Stimulated activated effector memory CD8-positive, alpha-beta T cell treated with anti-CD3 and anti-CD28 coated beads, Interleukin-12 subunit alpha, Interleukin-12 subunit beta, amount 100 ng/mL, for 72 hours (primary cell): Measurements from ENCODE around the gene OR8G1.
"Not testable (repeated sequence)": the region's sequence is repeated elsewhere in the genome, so short reads cannot be mapped to it uniquely, and the experiment has no call there.

ENCODE experiments used
- ATAC-seq: fragments of 150-1000 bp; cut with Tn5 transposase; 2 replicates; pipeline ENCODE4 v1.10.0; 2021
- DNase-seq, 2 donors: peaks; one replicate each; pipeline ENCODE4 v3.0.0; 2021 to 2022; ENCODE audit warnings: low spot score in 2 of 2
- H3K27ac Mint-ChIP-seq: one replicate; pipeline ENCODE4 v1.8.0; 2022; ENCODE audit warnings: mild to moderate bottlenecking, mixed read lengths
- H3K36me3 Mint-ChIP-seq: one replicate; pipeline ENCODE4 v1.8.0; 2022; ENCODE audit warnings: mild to moderate bottlenecking, mixed read lengths
- H3K4me1 Mint-ChIP-seq: one replicate; pipeline ENCODE4 v1.8.0; 2022; ENCODE audit warnings: mixed read lengths
- H3K4me3 Mint-ChIP-seq: one replicate; pipeline ENCODE4 v1.8.0; 2022; ENCODE audit warnings: mild to moderate bottlenecking, mixed read lengths
- H3K9me3 Mint-ChIP-seq: one replicate; pipeline ENCODE4 v1.8.0; 2022; ENCODE audit warnings: mixed read lengths

Gene OR8G1

DNA sequence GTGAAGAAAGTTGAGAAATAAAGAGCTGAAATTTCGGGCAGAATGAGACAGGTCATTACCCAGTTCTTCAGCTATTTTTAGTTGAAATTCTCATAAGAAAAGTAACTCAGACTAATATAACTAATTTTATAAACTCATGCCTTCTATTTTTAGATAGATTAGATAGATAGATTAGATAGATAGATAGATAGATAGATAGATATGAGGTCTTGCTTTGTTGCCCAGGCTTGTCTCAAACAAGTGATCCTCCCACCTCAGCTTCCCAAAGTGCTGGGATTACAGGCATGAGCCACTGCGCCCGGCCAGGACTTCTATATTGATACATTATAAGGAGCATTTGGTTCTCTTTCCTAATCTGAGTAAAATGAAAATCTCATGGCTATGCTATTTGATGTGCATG lies 26.9 kb upstream of the OR8G1 start:
- Mint-ChIP-seq H3K9me3 (no peaks in the 10 kb centered on the region), H3K36me3 (no peaks in the 10 kb centered on the region), H3K27ac (no peak overlapping the region), H3K4me1 (no peaks in the 10 kb centered on the region), H3K4me3 (no peak overlapping the region)
- ATAC-seq (no peak), DNase-seq (no peak)

DNA sequence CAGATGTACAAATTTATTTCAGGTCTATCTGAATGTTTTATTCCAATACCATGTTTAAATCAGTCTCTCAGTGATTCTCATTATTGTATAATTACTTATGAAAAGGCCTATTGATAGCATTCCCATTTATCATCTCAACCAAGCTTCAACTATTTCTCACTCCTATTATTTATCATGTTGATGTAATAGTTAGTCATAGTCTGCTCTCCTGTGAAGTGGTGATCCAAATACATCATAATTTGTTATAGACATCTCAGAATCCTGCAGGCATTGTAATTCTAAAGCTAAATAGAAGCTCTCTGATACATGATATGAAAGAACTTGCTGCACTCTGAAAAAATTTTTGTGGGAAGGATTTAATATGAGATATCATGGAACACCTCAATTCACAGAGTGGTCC lies 21.8 kb upstream of the OR8G1 start:
- ATAC-seq (no peak), DNase-seq (no peak)
- Mint-ChIP-seq H3K36me3 (no peaks in the 10 kb centered on the region), H3K4me1 (no peaks in the 10 kb centered on the region), H3K27ac (no peak overlapping the region), H3K4me3 (no peak overlapping the region), H3K9me3 (no peaks in the 10 kb centered on the region)

DNA sequence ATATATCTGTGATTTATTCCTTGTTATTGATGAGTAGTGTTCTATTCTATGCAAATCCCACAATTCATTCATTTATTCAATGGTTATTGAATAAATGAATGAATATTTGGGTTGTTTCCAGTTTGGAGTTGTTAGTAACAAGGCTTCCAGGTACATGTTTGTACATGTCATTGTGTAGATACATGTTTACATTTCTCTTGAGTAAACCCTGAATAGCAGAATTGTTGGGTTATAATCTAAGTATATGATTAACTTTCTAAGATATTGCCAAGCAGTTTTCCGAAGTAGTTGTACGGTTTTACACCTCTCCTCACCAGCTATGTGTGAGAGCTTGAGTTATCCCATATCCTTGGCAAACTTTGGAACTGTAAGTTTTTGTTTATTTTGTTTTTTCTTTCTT lies 18.5 kb upstream of the OR8G1 start:
- H3K36me3 Mint-ChIP-seq: no peaks in the 10 kb centered on the region
- ATAC-seq (no peak), DNase-seq (no peak)
- H3K9me3 Mint-ChIP-seq: peaks cover 4% of the 10 kb centered on the region
- H3K27ac Mint-ChIP-seq: no peak overlapping the region
- no peak overlapping the region for H3K4me3 Mint-ChIP-seq
- no peaks in the 10 kb centered on the region for H3K4me1 Mint-ChIP-seq

DNA sequence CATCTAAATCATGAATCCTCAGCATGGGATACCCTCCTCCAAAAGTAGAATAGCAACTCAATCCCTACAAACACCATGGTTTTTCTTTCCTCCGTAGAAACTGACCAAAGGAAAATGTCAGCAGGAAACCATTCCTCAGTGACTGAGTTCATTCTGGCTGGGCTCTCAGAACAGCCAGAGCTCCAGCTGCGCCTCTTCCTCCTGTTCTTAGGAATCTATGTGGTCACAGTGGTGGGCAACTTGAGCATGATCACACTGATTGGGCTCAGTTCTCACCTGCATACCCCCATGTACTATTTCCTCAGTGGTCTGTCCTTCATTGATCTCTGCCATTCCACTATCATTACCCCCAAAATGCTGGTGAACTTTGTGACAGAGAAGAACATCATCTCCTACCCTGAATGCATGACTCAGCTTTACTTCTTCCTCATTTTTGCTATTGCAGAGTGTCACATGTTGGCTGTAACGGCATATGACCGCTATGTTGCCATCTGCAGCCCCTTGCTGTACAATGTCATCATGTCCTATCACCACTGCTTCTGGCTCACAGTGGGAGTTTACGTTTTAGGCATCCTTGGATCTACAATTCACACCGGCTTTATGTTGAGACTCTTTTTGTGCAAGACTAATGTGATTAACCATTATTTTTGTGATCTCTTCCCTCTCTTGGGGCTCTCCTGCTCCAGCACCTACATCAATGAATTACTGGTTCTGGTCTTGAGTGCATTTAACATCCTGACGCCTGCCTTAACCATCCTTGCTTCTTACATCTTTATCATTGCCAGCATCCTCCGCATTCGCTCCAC lies 16.1 kb upstream of the OR8G1 start:
- H3K27ac Mint-ChIP-seq, H3K4me1 Mint-ChIP-seq, H3K4me3 Mint-ChIP-seq, DNase-seq, H3K9me3 Mint-ChIP-seq, H3K36me3 Mint-ChIP-seq, ATAC-seq: not testable (repeated sequence)

DNA sequence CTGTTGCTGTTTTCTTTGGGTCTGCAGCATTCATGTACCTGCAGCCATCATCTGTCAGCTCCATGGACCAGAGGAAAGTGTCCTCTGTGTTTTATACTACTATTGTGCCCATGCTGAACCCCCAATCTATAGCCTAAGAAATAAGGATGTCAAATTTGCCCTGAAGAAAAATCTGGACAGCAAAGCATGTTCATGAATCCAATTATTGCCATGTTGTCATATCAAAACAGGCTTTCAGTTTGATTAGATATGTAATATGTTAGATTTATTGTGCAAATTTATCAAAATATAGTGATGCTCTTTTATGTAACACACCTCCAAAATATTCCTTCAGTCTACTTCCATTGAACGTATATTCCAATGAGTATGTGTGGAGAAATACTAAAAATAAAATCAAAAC lies 15.4 kb upstream of the OR8G1 start:
- no peak overlapping the region for H3K27ac Mint-ChIP-seq
- H3K9me3 Mint-ChIP-seq: peaks cover 8% of the 10 kb centered on the region
- ATAC-seq: no peak
- no peak for DNase-seq
- H3K36me3 Mint-ChIP-seq: no peaks in the 10 kb centered on the region
- H3K4me1 Mint-ChIP-seq: no peaks in the 10 kb centered on the region
- H3K4me3 Mint-ChIP-seq: no peak overlapping the region

DNA sequence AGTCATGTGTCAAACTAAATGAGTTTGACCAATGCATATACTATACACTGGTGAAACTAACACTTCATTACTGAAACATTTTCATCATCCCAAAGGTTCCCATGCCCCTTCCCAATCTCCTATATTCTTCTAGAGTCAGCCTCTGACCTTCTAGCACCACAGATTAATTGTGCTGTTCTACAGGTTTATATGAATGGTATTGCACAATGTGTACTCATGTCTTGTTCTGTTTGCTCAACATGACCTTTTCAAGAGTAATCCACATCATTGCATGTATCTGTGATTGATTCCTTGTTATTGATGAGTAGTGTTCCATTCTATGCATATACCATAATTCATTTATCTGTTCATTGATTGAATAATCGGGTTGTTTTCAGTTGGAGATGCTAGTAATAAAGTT lies 7.5 kb upstream of the OR8G1 start:
- no peaks in the 10 kb centered on the region for H3K4me1 Mint-ChIP-seq
- ATAC-seq (no peak), DNase-seq (no peak)
- H3K4me3 Mint-ChIP-seq: no peak overlapping the region
- no peaks in the 10 kb centered on the region for H3K36me3 Mint-ChIP-seq
- no peak overlapping the region for H3K27ac Mint-ChIP-seq
- H3K9me3 Mint-ChIP-seq: no peaks in the 10 kb centered on the region

DNA sequence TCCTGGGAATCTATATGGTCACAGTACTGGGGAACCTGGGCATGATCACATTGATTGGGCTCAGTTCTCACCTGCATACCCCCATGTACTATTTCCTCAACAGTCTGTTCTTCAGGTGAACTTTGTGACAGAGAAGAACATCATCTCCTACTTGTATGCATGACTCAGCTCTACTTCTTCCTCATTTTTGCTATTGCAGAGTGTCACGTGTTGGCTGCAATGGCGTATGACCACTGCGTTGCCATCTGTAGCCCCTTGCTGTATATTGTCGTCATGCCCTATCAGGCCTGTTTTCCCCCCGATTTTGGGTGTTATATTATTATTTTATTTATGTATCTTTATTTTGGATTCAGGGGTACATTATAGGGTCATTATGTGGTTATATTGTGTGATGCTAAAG lies 2.4 kb upstream of the OR8G1 start:
- Mint-ChIP-seq H3K36me3 (no peaks in the 10 kb centered on the region), H3K9me3 (peaks cover under 1% of the 10 kb centered on the region), H3K4me3 (no peak overlapping the region), H3K27ac (no peak overlapping the region), H3K4me1 (no peaks in the 10 kb centered on the region)
- DNase-seq (no peak), ATAC-seq (no peak)

DNA sequence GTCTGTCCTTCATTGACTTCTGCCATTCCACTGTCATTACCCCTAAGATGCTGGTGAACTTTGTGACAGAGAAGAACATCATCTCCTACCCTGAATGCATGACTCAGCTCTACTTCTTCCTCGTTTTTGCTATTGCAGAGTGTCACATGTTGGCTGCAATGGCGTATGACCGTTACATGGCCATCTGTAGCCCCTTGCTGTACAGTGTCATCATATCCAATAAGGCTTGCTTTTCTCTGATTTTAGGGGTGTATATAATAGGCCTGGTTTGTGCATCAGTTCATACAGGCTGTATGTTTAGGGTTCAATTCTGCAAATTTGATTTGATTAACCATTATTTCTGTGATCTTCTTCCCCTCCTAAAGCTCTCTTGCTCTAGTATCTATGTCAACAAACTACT lies 9.0 kb downstream of the OR8G1 start:
- not testable (repeated sequence) for H3K4me1 Mint-ChIP-seq, DNase-seq, H3K4me3 Mint-ChIP-seq, H3K27ac Mint-ChIP-seq, H3K36me3 Mint-ChIP-seq, H3K9me3 Mint-ChIP-seq
- peak; percentile 13 for ATAC-seq

DNA sequence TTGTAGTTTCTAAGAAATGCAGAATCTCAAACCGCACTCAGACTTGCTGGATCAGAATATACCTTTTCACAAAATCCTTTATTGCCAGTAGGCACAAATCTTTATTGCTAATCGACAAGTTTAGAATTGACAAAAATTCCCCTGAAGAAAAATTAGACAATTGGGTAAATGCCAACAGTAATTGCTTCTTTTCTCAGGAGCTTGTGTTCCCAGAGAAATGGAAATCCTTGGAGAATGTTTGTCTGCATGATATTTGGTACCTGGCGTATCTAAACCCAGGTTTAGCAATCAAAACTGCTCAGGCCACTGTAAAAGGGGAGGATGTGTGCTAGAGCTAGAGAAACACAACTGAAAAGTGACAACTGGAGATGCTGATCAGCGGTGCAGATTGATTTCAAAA lies 15.2 kb downstream of the OR8G1 start, which contains the start of gene OR8G5:
TSS of gene OR8G5 (plus strand) at position 301 of the 400 bp plus-strand sequence. CDS start 8,556 bp downstream, outside the sequence.
- Mint-ChIP-seq H3K36me3 (no peaks in the 10 kb centered on the region), H3K4me1 (no peaks in the 10 kb centered on the region), H3K4me3 (no peak within 1 kb of the TSS), H3K27ac (no peak within 1 kb of the TSS), H3K9me3 (no peaks in the 10 kb centered on the region)
- DNase-seq (no peak), ATAC-seq (no peak)

DNA sequence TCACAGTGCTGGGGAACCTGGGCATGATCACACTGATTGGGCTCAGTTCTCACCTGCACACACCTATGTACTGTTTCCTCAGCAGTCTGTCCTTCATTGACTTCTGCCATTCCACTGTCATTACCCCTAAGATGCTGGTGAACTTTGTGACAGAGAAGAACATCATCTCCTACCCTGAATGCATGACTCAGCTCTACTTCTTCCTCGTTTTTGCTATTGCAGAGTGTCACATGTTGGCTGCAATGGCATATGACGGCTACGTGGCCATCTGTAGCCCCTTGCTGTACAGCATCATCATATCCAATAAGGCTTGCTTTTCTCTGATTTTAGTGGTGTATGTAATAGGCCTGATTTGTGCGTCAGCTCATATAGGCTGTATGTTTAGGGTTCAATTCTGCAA lies 24.1 kb downstream of the OR8G1 start:
- not testable (repeated sequence) for H3K9me3 Mint-ChIP-seq, ATAC-seq, H3K4me1 Mint-ChIP-seq, H3K36me3 Mint-ChIP-seq, H3K27ac Mint-ChIP-seq, H3K4me3 Mint-ChIP-seq, DNase-seq

DNA sequence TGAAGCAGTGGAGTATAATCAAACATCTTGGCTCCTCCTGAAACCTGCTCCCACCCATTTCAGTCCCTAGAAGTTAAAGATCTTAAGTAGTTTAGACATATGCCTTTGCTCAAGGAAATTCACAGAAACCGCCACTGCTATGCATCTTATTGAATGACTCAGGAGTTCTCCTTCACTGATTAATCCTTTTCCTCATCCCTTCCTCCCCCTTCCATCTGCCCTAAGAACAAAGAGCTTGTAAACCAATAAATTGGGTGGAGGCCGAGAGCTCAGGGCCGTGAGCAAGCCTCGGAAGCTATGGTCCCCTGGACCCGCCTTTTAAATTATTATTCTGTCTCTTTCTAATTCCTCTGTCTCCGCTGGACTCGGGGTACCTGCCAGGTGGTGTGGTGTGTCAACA lies 30.0 kb downstream of the OR8G1 start:
- H3K4me3 Mint-ChIP-seq, H3K36me3 Mint-ChIP-seq, H3K9me3 Mint-ChIP-seq, H3K27ac Mint-ChIP-seq, H3K4me1 Mint-ChIP-seq, ATAC-seq, DNase-seq: not testable (repeated sequence)

DNA sequence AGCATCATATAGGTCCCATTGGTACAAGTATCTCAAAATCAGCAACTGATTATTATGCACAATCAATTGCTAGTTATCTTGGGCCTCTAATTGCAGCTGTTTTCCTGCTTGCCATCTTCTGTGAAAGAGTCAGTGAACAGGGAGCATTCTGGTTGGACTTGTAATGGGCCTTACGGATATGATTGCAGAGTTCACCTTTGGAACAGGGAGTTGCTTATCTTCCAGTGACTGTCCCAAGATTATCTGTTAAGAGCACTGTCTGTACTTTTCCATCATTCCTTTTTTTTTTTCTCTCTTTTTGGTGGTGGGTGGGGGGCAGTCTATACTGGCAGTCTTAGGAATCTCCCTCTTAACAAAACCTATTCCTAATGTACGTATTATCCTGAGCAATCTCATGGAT lies 33.1 kb downstream of the OR8G1 start:
- no peak overlapping the region for H3K4me3 Mint-ChIP-seq
- no peak overlapping the region for H3K27ac Mint-ChIP-seq
- H3K9me3 Mint-ChIP-seq: no peaks in the 10 kb centered on the region
- H3K4me1 Mint-ChIP-seq: no peaks in the 10 kb centered on the region
- H3K36me3 Mint-ChIP-seq: no peaks in the 10 kb centered on the region
- DNase-seq (no peak), ATAC-seq (no peak)

DNA sequence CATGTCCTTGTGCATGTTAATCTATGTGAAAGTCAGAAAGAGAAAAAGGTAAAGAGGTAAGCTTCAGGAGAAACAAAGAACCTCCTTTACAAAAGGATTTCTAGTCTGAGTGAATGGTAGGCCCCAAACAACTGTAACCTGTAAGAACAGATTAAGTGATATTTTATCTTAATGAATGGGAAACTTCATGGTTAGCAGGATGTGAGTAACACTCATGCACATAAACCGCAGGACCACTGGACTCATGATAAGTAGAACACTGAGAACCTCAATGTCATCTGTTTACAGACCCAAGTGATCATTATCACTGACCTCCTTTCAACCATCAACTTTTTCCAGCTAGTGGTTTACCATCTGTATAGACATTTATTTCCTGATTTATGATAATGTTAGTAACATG lies 35.2 kb downstream of the OR8G1 start:
- Mint-ChIP-seq H3K4me3 (no peak overlapping the region), H3K4me1 (no peaks in the 10 kb centered on the region), H3K27ac (no peak overlapping the region), H3K9me3 (peaks cover 7% of the 10 kb centered on the region), H3K36me3 (no peaks in the 10 kb centered on the region)
- ATAC-seq: peak; percentile 53
- no peak for DNase-seq

DNA sequence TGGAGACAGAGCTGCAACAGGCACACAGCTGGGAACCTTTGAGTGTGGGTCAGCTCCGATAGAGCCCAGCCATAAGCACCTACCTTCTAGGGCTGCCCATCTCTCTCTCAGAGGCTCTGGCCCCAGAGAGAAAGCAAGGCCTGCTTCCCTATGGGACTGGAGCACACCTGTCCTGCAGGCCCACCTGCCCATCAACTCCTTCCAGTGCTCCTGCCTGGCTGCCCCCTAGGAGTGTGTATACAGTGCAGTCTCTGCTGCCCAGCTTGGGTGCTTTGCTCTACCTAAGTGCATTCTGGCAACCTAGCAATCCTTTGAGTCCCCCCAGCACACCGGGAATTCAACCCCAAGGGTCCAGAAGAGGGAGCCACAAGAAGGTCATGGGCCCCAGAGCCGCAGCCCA lies 36.3 kb downstream of the OR8G1 start:
- H3K27ac Mint-ChIP-seq: no peak overlapping the region
- no peak overlapping the region for H3K4me3 Mint-ChIP-seq
- peak; percentile 32 for ATAC-seq
- no peak for DNase-seq
- no peaks in the 10 kb centered on the region for H3K36me3 Mint-ChIP-seq
- peaks cover 10% of the 10 kb centered on the region for H3K9me3 Mint-ChIP-seq
- no peaks in the 10 kb centered on the region for H3K4me1 Mint-ChIP-seq

DNA sequence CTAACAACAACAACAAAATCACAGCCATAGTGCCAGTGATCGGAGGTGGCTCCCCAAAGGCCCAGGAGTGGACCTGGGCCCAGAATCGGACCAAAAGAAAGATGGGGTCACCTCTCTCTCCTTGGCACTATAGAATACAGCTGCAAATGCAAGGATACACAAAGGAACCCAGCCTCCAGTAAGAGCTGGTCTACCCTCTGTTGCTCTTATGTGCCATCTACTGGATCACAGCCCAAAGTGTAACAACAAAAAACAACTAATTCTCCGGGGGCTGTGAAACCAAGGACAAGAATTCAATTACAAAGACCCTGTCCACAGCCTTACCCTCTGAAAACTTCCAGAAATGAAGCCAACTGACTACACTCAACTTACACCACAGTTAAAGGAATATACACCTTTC lies 36.9 kb downstream of the OR8G1 start:
- no peaks in the 10 kb centered on the region for H3K4me1 Mint-ChIP-seq
- no peaks in the 10 kb centered on the region for H3K36me3 Mint-ChIP-seq
- peaks cover 10% of the 10 kb centered on the region for H3K9me3 Mint-ChIP-seq
- no peak overlapping the region for H3K27ac Mint-ChIP-seq
- DNase-seq (no peak), ATAC-seq (no peak)
- H3K4me3 Mint-ChIP-seq: no peak overlapping the region

DNA sequence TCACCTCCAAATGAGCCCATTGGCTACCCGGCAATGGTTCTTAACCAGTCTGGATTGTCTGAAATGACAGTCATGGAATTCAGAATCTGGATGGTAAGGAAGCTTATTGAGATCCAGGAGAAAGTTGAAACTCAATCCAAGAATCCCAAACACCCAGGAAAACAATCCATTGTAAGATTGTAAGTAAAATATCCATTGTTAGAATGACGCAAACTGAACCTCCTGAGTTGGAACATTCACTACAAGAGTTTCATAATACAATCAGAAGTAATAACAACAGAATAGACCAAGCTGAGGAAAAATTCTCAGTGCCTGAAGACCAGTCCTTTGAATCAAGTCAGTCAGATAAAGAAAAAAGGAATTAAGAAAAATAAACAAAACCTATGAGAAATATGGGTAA lies 37.4 kb downstream of the OR8G1 start:
- Mint-ChIP-seq H3K36me3 (no peaks in the 10 kb centered on the region), H3K4me1 (no peaks in the 10 kb centered on the region), H3K4me3 (no peak overlapping the region), H3K27ac (no peak overlapping the region), H3K9me3 (peaks cover 10% of the 10 kb centered on the region)
- no peak for DNase-seq
- ATAC-seq: no peak
